ENCODE measurements around the gene NSMF. TPM values are rescaled to one million over a fixed set of nuclear protein-coding genes. Genes with fewer than 3 reads are reported as not detected.

The NSMF gene
- total RNA-seq, 1 donor from 2014 or later = 11.5 TPM

DNA sequence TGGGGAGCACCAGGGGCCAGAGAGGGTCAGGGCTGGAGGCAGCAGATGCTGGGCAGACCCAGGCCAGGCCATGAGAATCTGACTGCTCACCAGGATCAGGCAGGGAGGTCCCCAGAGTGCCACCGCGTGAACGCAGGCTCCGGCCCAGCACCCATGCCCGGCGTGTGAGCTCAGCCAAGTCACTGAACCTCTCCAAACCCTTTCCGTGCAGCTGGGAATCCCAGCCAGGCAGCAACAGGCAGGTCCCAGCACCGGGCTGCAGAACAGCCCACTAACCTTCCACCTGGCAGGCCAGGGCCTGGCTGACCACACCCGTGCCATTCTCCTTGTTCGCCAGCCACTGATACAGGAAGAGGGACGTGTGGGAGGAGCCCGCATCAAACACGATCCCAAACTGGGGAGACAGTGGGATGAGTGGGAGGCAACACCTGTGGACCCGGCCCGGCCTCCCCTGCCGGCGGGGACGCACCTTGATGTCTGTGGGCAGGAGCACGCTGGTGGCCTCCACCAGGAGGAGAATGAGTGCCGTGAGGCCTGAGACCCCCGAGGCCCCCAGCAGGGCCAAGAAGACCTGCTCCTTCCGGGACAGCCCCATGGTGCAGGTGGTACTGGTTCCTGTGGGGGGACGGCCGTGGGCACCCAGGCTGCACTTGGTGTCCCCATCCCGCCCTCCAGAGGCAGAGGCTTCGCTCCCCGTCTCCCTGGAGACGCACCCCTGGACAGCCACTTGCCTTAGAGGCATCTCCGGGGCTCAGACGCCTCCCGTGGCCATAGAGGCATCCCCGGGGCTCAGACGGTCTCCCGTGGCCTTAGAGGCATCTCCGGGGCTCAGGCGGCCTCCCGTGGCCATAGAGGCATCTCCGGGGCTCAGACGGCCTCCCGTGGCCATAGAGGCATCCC is 21.2 kb downstream of the NSMF start:
- intact Hi-C loops (cut with DNase I) = no loop called here
- DNase-seq (ENCODE audit: missing footprints) (no peak), ATAC-seq (no peak)

DNA sequence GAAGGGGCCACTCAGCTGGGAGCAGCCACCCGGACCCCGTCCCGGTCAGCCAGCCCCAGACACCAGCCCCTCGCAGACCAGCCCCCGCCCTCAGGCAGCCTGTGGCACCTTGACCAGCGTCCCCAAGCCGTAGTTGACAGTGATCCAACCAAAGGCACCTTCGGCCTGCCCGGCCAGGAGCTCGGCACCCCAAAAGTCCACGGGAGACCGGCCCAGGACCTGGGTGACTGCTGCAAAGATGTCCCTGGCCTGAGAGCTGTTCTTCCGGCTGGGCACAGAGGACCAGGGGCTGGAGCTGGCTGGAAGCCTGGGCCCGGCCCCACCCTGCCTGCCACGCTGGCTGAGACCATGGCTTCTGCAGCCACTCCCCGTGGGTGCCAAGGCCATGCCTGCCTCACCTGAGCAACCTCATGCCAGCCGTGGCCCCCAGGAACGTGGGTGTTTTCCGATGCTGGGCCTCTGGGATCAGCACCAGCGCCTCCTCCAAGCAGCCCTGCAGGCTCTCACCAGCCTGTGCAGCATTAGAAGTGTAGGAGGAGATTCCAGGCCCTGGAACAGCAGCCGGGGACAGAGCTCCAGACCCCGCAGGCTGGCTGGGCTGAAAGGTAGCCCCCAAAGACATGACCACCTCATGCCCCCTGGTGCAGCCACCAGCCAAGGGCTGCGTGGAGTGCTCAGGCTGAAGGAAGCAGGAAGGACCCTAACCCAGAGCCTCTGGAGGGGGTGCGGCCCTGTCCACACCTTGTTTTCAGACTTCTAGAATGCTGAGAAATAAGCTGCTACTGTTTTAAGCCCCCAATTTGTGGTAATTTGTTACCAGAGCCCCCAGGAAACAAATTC is 22.2 kb downstream of the NSMF start:
- intact Hi-C loops (cut with DNase I) = no loop called here
- no peak for DNase-seq (ENCODE audit: missing footprints)
- ATAC-seq = no peak

DNA sequence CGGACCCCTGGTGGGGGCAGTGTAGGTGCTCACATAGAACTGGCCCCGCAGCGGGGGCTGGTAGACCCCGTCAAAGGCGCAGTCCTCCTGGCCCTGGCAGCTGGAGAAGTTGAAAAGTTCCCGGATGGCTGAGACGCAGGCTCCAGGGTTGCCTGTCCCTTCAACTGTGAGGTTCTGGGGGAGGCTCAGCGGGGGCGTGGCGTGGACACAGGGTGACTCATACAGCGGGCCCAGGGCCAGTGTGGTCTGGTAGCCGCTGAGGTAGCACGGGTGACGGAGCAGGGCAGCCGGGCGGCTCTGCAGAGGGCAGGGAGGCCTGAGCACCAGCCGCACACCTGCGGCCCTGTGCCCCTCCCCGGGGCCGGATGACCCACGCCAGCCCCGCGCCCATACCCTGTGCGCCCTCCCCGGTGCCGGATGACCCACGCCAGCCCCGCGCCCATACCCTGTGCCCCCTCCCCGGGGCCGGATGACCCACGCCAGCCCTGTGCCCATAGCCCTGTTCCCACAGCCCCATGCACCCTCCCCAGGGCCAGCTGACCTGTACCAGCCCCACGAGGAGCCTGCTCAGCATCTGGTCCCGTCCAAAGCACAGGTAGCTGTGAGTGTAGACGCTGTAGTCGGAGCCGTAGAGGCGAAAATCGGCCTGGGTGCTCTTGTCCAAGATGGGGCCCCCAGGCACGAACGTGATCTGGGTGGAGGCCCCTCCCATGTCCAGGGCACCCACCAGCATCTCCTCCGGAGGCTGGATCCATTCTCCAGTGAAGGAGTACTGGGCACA is 23.0 kb downstream of the NSMF start:
- ATAC-seq (peak; percentile 23), DNase-seq (ENCODE audit: missing footprints) (no peak)
- intact Hi-C loops (cut with DNase I) = no loop called here

DNA sequence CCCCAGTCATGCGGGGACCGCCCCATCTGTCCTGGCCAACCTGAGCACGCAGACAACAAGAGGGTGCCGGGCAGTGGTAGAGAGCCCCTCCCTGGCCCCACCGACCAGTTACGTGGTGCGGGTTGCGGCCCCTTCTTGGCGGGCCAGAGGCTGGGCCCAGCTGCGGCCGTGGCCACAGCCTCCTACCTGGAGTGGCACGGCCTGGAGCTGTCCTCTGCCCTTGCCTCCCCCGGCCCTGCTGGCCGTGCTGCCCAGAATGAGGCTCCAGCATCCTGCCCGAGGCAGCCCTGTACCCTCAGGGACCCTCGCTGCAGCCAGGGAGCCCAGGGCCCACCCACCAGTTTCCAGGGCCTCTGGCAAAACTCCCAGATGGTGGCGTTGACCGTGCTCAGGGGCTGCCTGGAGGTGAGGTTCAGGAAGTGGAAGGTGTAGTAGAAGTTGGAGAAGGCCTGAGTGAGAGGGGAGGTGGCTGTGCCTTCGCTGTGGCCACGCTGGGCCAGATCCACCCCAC is 23.7 kb downstream of the NSMF start:
- no peak for ATAC-seq
- intact Hi-C loops (cut with DNase I) = no loop called here

DNA sequence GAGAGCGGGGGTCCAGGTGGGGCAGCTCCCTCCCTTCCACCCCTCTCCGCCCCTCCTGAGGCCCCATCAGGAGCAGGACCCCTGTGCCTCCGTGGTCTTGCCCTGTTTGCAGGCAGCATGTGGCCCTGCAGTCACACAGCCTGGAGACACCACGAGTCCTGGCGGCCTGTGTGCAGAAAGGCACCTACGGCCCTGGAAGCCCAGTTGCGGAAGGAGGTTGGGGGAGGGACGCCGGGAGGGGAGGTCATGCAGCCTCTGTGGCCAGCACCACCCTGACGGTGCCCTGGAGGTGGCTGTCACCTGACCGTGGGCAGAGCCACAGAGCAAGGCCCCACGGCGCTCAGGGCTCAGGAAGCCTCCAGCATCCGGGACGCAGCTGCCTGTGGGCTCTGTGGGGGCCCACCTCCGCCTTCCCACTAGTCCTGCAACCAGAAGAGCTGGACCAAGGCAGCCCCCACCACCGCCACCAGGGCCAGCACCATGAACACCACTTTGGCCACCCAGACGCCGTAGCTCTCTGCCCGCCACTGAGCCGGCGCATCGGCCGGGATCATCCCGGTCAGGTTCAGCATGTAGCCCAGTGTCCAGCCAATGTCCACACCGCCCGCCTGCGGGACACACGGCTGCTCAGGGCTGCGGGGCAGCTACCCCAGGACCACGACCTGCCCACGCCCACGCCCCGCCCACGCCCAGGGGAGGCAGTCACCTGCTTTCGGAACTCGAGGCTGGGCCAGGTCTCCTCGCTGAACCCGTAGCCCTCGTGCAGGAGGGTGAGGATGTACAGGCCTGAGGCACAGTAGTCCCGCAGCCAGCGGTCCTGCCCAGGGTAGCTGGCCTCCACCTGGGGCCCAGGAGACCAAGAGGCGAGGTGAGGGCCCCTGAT is 24.4 kb downstream of the NSMF start:
- ATAC-seq (no peak), DNase-seq (ENCODE audit: missing footprints) (no peak)
- intact Hi-C loops (cut with DNase I) = no loop called here

More for the DNA sequence above, 23.7 kb downstream of the NSMF start:
- no peak for DNase-seq (ENCODE audit: missing footprints)

DNA sequence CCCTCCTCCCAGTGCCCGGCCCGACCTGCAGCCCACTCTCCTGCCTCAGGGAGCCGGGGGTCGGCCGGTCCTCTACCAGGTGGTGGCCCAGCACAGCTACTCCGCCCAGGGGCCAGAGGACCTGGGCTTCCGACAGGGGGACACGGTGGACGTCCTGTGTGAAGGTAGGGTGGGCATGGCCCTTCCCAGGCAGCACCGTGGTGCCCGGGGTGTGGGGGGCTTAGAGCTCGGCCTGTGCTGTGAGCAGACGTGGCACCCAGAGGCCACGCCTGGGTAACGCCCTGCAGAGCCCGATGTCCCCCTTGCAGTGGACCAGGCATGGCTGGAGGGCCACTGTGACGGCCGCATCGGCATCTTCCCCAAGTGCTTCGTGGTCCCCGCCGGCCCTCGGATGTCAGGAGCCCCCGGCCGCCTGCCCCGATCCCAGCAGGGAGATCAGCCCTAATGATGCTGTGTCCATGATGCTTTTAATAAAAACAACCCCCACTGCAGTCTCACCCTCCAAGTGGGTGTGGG is 25.2 kb downstream of the NSMF start:
- ATAC-seq = no peak
- intact Hi-C loops (cut with DNase I) = no loop called here
- no peak for DNase-seq (ENCODE audit: missing footprints)

DNA sequence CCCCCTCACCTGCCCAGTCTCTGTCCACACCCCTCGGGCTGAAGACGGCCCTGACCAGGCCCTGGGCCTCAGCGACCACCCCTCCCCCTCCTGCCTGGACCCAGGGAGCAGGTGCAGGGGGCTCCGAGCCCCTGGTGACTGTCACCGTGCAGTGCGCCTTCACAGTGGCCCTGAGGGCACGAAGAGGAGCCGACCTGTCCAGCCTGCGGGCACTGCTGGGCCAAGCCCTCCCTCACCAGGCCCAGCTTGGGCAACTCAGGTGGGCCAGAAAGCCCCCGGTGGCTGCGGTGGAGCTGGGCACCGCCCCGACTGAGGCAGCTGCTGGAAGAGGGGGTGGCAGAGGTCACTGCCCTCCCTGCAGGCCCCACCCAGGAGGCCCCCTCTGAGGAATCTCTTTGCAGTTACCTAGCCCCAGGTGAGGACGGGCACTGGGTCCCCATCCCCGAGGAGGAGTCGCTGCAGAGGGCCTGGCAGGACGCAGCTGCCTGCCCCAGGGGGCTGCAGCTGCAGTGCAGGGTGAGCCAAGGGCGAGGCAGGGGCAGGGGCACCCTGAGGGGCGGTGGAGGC is 25.7 kb downstream of the NSMF start:
- DNase-seq (ENCODE audit: missing footprints) (no peak), ATAC-seq (no peak)
- intact Hi-C loops (cut with DNase I) = no loop called here

DNA sequence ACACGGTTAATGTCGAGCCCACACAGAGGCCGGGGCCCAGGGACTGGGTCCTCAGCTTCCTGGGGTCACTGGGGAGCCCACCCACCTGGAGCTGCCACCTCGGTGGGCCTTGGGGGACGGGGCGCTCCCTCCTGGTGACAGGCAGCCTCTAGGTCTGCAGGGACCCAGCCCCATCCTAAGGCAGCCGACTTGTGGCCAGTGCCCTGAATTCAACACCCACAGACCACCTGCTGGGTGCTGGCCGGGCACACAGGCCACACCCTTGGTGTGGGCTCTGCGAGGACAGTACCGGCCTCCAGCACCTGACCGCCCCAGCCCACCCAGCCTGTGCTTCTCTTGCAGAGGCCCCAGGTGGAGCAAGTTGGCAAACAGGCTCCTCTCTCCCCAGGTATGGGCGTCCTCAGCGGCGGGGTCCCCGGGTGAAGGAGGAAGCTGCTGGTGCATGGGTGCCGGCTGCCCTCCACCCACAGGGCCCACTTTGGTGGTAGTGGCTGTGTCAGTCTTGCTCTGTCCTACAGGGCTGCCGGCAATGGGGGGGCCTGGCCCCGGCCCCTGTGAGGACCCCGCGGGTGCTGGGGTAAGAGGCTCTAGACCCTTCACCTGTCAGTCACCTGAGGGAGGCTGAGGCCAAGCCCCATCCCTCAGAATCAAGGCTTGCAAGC is 26.3 kb downstream of the NSMF start:
- DNase-seq (ENCODE audit: missing footprints) = no peak
- intact Hi-C loops (cut with DNase I) = no loop called here
- ATAC-seq = no peak

DNA sequence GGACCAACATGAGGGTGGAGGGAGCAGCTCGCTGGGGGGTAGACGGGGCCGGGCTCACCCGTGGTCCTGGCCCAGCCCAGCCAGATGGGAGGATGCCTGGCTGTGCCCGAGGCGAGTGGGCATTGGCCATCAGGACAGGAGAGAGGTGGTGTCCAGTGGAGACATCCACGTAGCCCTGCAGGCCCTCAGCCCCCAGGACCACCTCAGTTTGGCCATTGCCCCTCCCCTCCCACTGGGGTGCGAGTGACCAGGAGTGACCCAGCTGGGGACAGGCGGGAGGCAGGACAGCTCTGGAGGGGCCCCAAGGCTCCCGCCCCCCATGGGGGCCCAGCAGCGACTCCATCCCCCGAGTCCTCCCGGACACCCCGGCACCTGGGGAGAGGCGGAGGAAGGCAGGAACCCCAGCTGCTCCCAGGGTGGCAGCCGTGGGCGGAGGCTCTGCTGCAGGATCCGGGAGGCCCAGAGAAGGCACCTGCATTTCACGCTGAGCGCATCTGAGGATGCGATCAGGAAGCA is 27.7 kb downstream of the NSMF start:
- intact Hi-C loops (cut with DNase I) = no loop called here
- no peak for ATAC-seq
- no peak for DNase-seq (ENCODE audit: missing footprints)

DNA sequence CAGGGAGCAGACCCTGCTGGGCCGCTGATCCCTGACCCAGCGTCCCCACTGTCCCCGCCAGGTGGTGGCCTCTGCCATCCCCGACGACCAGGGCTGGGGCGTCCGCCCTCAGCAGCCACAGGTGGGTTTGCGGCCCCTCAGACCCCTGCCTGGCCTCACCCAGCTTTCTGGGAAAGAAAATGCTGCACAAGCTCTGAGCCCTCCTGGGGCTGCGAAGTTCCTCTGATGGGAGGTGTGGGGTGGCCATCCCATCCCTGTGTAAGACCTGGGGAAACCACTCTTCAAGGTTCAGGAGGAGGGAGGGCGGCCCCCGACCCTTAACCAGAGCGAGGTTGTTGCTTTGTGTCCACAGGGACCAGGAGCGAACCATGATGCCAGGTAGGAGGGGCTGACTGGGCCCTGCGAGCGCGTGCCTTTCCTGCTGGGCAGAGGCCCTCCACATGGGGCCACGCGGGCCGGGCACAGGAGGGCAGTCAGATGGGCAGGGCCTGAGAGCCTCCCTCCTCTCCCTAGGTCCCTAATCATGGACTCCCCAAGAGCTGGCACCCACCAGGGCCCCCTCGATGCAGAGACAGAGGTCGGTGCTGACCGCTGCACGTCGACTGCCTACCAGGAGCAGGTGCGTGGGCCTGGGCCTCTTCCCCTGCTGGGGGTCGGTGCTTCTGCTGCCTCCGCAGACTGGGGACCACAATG is 28.3 kb downstream of the NSMF start:
- DNase-seq (ENCODE audit: missing footprints) (no peak), ATAC-seq (no peak)
- intact Hi-C loops (cut with DNase I) = no loop called here

DNA sequence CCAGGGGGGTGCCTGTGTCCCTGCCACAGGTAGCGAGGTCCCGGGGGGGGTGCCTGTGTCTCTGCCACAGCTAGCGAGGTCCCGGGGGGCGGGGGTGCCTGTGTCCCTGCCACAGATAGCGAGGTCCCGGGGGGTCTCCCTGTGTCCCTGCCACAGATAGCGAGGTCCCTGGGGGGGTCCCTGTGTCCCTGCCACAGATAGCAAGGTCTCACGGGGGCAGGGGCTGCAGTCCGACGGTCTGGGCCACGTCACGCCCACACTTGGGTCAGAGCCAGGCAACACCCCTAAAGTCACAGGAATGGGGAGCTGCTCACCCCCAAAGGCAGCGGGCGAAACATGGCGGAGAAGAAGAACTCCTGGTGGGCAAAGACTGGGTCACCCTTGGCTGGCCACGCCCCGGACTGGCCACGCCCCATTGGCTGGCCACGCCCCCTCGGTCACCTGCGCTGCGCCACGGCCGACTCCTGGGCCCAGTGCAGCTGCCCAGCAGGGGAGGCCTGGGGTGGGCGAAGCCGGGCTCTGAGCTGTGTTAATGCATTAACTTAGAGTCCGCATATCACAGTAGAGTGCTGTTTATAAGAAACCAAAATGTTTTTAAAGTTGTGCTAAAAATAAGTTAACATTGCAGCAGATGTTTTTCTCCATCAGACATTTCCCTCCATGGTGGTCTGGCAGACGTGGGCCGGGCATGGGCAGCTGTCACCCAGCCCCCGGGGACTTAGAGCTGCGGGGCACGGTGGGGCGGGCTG is 29.0 kb downstream of the NSMF start:
- intact Hi-C loops (cut with DNase I) = loop anchor here (10.0 kb wide), 1 partner anchor 95 kb away; no protein-coding TSS in a partner anchor
- DNase-seq (ENCODE audit: missing footprints) (no peak), ATAC-seq (no peak)

DNA sequence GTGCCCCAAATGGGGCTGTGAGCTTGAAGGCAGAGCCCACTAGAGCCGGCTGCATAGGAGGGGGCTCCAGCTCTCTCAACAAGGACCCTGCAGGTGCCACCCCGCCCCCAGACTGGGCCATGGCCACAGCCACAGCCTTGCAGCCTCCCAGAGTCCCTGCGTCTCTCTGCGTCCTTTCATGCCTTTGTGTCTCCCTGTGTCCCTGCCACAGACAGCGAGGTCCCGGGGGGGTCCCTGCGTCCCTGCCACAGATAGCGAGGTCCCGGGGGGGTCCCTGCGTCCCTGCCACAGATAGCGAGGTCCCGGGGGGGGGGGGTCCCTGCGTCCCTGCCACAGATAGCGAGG is 29.6 kb downstream of the NSMF start:
- intact Hi-C loops (cut with DNase I) = loop anchor here (10.0 kb wide), 1 partner anchor 95 kb away; no protein-coding TSS in a partner anchor
- no peak for ATAC-seq
- no peak for DNase-seq (ENCODE audit: missing footprints)

DNA sequence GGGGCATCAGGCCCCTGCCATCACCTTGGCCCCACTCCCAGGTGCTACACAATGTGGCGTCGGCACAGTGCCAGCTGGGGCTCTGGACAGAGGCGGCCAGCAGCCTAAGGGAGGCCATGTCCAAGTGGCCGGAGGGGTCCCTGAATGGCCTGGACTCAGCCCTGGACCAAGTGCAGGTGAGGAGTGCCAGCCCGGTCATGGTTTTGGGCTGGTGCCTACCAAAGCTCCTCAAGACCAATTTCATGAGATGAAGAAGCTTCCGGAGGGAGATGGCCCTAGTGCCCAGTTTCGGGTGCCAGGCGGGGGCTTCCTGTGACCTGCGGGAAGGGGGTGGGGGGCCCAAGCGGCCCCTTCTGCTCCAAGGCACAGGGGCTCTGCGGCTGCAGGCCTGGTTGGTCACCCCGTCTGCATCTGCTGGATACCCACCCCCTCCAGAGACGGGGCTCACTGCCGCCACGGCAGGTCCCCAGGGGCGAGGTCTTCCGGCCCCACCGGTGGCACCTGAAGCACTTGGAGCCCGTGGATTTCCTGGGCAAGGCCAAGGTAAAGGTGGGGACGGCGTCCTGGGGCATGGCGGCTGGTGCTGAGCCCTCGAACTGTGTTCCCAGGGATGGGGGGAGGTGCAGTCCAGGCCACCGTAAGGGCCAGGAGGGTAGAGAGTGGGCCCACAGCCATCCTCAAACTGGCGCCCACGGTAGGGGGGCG is 30.1 kb downstream of the NSMF start:
- intact Hi-C loops (cut with DNase I) = loop anchor here (10.0 kb wide), 1 partner anchor 96 kb away; no protein-coding TSS in a partner anchor
- DNase-seq (ENCODE audit: missing footprints) (no peak), ATAC-seq (no peak)

DNA sequence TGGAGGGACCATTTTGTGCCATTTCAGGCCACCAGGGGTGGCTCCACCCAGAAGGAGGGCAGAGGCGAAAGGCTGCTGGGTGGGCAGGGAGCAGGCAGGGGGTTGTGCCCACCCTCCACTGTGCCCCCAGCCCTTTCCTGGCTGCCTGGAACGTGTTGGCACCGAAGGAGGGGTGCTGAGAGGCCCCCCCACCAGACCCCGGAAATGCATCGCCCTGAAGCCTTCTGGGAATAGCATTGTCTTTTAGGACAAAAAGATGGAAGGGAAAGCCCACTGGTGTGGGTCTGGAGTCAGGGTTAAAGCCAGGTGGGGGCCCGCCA is 30.9 kb downstream of the NSMF start:
- intact Hi-C loops (cut with DNase I) = loop anchor here (10.0 kb wide), 1 partner anchor 97 kb away; no protein-coding TSS in a partner anchor
- DNase-seq (ENCODE audit: missing footprints) (no peak), ATAC-seq (no peak)

All from Right ventricle myocardium inferior (tissue), 1 donor.